GM18502 (cell line): ENCODE results near the gene SLX4IP.
"Not testable (repeated sequence)": the region's sequence is repeated elsewhere in the genome, so short reads cannot be mapped to it uniquely, and the experiment has no call there.

Source experiments
- ATAC-seq: cut with Tn5 transposase; IDR thresholded peaks from one replicate; pipeline ENCODE4 v1.9.1; 2021; ENCODE audit warnings: mild to moderate bottlenecking; ENCODE audit not compliant: unreplicated experiment, poor library complexity

Gene SLX4IP

GRCh38 chr20:10434832-10435812 is at the start of gene SLX4IP:
Gene SLX4IP (plus strand): TSS chr20:10435305. CDS start chr20:10458205, 22,900 bp downstream.
- ATAC-seq, result peak; percentile 62

- ATAC-seq, result no peak
Observed at GRCh38 chr20:10385850-10386544, 49.1 kb upstream of the SLX4IP start.

- ATAC-seq, result no peak
Observed at GRCh38 chr20:10387686-10388085, 47.4 kb upstream of the SLX4IP start.

- ATAC-seq, result no peak
Observed at GRCh38 chr20:10388597-10388996, 46.5 kb upstream of the SLX4IP start.

GRCh38 chr20:10390709-10391108 is 44.4 kb upstream of the SLX4IP start:
- no peak for ATAC-seq

GRCh38 chr20:10394752-10395151 is 40.4 kb upstream of the SLX4IP start:
- not testable (repeated sequence) for ATAC-seq

GRCh38 chr20:10398834-10399369 is 36.2 kb upstream of the SLX4IP start:
- ATAC-seq, result no peak

- ATAC-seq, result peak; percentile 59
Observed at GRCh38 chr20:10402938-10403608, 32.0 kb upstream of the SLX4IP start.

- ATAC-seq, result no peak
Observed at GRCh38 chr20:10404023-10404628, 31.0 kb upstream of the SLX4IP start.

GRCh38 chr20:10404959-10405530 is 30.1 kb upstream of the SLX4IP start:
- no peak for ATAC-seq

- no peak for ATAC-seq
Observed at GRCh38 chr20:10408108-10408813, 26.8 kb upstream of the SLX4IP start.

- no peak for ATAC-seq
Observed at GRCh38 chr20:10411673-10412072, 23.4 kb upstream of the SLX4IP start.

GRCh38 chr20:10412591-10413408 is 22.3 kb upstream of the SLX4IP start:
- ATAC-seq, result no peak

- no peak for ATAC-seq
Observed at GRCh38 chr20:10415013-10415650, 20.0 kb upstream of the SLX4IP start.

- ATAC-seq, result not testable (repeated sequence)
Observed at GRCh38 chr20:10417218-10417617, 17.9 kb upstream of the SLX4IP start.

- no peak for ATAC-seq
Observed at GRCh38 chr20:10419550-10420133, 15.5 kb upstream of the SLX4IP start.

GRCh38 chr20:10423735-10424134 is 11.4 kb upstream of the SLX4IP start:
- no peak for ATAC-seq
